HG02642 (cell line): ENCODE data around the gene CES1.
"Not testable (repeated sequence)": the region's sequence is repeated elsewhere in the genome, so short reads cannot be mapped to it uniquely, and the experiment has no call there.

Experiments
- ATAC-seq: cut with Tn5 transposase; IDR thresholded peaks from one replicate; pipeline ENCODE4 v1.9.1; 2021; ENCODE audit warnings: mild to moderate bottlenecking; ENCODE audit not compliant: unreplicated experiment, poor library complexity

Gene CES1

GRCh38 chr16:55805104-55805503 is 27.8 kb downstream of the CES1 start:
- ATAC-seq, result not testable (repeated sequence)

GRCh38 chr16:55803681-55804080 is 29.2 kb downstream of the CES1 start:
- not testable (repeated sequence) for ATAC-seq

- ATAC-seq, result not testable (repeated sequence)
Measured at GRCh38 chr16:55792934-55793374, 39.9 kb downstream of the CES1 start.

GRCh38 chr16:55791512-55791911 is 41.4 kb downstream of the CES1 start:
- ATAC-seq, result not testable (repeated sequence)

- ATAC-seq, result not testable (repeated sequence)
Measured at GRCh38 chr16:55790240-55790639, 42.7 kb downstream of the CES1 start.

GRCh38 chr16:55782793-55783091 is 50.2 kb downstream of the CES1 start:
- not testable (repeated sequence) for ATAC-seq

GRCh38 chr16:55782091-55782792 is 50.7 kb downstream of the CES1 start:
- not testable (repeated sequence) for ATAC-seq

- ATAC-seq, result not testable (repeated sequence)
Measured at GRCh38 chr16:55781456-55781855, 51.4 kb downstream of the CES1 start.

- not testable (repeated sequence) for ATAC-seq
Measured at GRCh38 chr16:55780095-55780407, 52.8 kb downstream of the CES1 start.

GRCh38 chr16:55779402-55780094 is 53.3 kb downstream of the CES1 start:
- no peak for ATAC-seq

GRCh38 chr16:55778757-55779156 is 54.1 kb downstream of the CES1 start:
- no peak for ATAC-seq

- ATAC-seq, result no peak
Measured at GRCh38 chr16:55775857-55776256, 57.0 kb downstream of the CES1 start.

- no peak for ATAC-seq
Measured at GRCh38 chr16:55773859-55774549, 58.9 kb downstream of the CES1 start.

- no peak for ATAC-seq
Measured at GRCh38 chr16:55765161-55765560, 67.7 kb downstream of the CES1 start.

GRCh38 chr16:55760310-55761001 is 72.4 kb downstream of the CES1 start:
- no peak for ATAC-seq

GRCh38 chr16:55759965-55760309 is 73.0 kb downstream of the CES1 start:
- not testable (repeated sequence) for ATAC-seq

- not testable (repeated sequence) for ATAC-seq
Measured at GRCh38 chr16:55757595-55758527, 75.0 kb downstream of the CES1 start.

GRCh38 chr16:55756963-55757362 is 75.9 kb downstream of the CES1 start:
- no peak for ATAC-seq

- no peak for ATAC-seq
Measured at GRCh38 chr16:55754056-55754455, 78.8 kb downstream of the CES1 start.

- not testable (repeated sequence) for ATAC-seq
Measured at GRCh38 chr16:55753145-55753631, 79.7 kb downstream of the CES1 start.
